ENCODE results near the gene ALDH16A1.
A peak's percentile ranks its signal among the peaks of the same experiment; 100 is the strongest.

ALDH16A1 gene

GRCh38 chr19:49486710-49487276, 33.8 kb downstream of the ALDH16A1 start:
- Histone ChIP-seq H3K27ac (ENCODE audit: low read length) (no peak overlapping the region), H3K4me1 (ENCODE audit: control insufficient read depth in 1 of 2, insufficient read depth in 2 of 2, low read length in 2 of 2) (peaks cover 12 to 19% of the 10 kb centered on the region in 2 donors), H3K4me3 (ENCODE audit: low read depth in 1 of 2, low read length in 2 of 2) (peak overlapping the region in 1 of 2 donors; percentile 16), H3K9me3 (ENCODE audit: control insufficient read depth in 1 of 2, low read length in 2 of 2) (no peaks in the 10 kb centered on the region), H3K36me3 (ENCODE audit: control insufficient read depth in 1 of 2, insufficient read depth in 2 of 2, low read length in 2 of 2) (peaks cover 25 to 37% of the 10 kb centered on the region in 2 donors), H3K27me3 (ENCODE audit: low read depth, low read length) (no peaks in the 10 kb centered on the region)

- Histone ChIP-seq H3K27me3 (ENCODE audit: low read depth, low read length) (no peaks in the 10 kb centered on the region), H3K9me3 (ENCODE audit: control insufficient read depth in 1 of 2, low read length in 2 of 2) (no peaks in the 10 kb centered on the region), H3K4me1 (ENCODE audit: control insufficient read depth in 1 of 2, insufficient read depth in 2 of 2, low read length in 2 of 2) (peaks cover 12 to 19% of the 10 kb centered on the region in 2 donors), H3K4me3 (ENCODE audit: low read depth in 1 of 2, low read length in 2 of 2) (peak within 1 kb of the TSS; percentile 99 to 100), H3K36me3 (ENCODE audit: control insufficient read depth in 1 of 2, insufficient read depth in 2 of 2, low read length in 2 of 2) (peaks cover 31 to 39% of the 10 kb centered on the region in 2 donors), H3K27ac (ENCODE audit: low read length) (peak within 1 kb of the TSS; percentile 98)
These were observed 34.4 kb downstream of the ALDH16A1 start, which contains the start of gene RPL13A for GRCh38 chr19:49487277-49488045. TSS of gene RPL13A (plus strand) at chr19:49487608. CDS start at chr19:49487630, 22 bp downstream.

- H3K4me1 ChIP-seq (ENCODE audit: control insufficient read depth in 1 of 2, insufficient read depth in 2 of 2, low read length in 2 of 2) = peaks cover 12 to 19% of the 10 kb centered on the region in 2 donors
- peak overlapping the region; percentile 99 to 100 for H3K4me3 ChIP-seq (ENCODE audit: low read depth in 1 of 2, low read length in 2 of 2)
- H3K27ac ChIP-seq (ENCODE audit: low read length) = peak overlapping the region; percentile 98
- no peaks in the 10 kb centered on the region for H3K27me3 ChIP-seq (ENCODE audit: low read depth, low read length)
- H3K36me3 ChIP-seq (ENCODE audit: control insufficient read depth in 1 of 2, insufficient read depth in 2 of 2, low read length in 2 of 2) = peaks cover 37 to 47% of the 10 kb centered on the region in 2 donors
- no peaks in the 10 kb centered on the region for H3K9me3 ChIP-seq (ENCODE audit: control insufficient read depth in 1 of 2, low read length in 2 of 2)
These were observed 35.2 kb downstream of the ALDH16A1 start for GRCh38 chr19:49488046-49488862.

DNA sequence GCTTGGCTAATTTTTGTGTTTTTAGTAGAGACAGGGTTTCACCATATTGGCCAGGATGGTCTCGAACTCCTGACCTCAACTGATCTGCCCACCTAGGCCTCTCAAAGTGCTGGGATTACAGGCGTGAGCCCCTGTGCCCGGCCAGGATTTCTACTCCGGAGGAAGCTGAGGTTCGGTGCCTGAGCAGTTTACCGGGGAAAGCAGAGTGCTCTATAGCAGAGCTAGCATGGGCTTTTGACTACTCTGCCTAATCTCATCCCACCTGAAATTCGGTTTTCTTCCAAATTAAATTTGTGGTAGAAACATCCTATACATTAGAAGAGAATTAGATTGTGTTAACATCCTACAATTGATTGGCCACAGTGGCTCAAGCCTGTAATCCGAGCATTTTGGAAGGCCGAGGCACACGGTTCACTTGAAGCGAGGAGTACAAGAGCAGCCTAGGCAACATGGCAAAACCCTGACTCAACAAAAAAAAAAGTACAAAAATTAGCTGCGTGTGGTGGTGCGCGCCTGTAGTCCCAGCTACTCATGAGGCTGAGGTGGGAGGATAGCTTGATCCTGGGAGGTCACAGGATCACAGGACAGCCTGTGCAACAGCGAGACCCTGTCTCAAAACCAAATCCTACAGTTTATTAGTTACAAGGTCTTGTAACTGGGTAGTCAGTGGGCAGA, 36.0 kb downstream of the ALDH16A1 start:
- Histone ChIP-seq H3K36me3 (ENCODE audit: control insufficient read depth in 1 of 2, insufficient read depth in 2 of 2, low read length in 2 of 2) (peaks cover 37 to 48% of the 10 kb centered on the region in 2 donors), H3K27me3 (ENCODE audit: low read depth, low read length) (no peaks in the 10 kb centered on the region), H3K27ac (ENCODE audit: low read length) (peak overlapping the region; percentile 98), H3K4me3 (ENCODE audit: low read depth in 1 of 2, low read length in 2 of 2) (peak overlapping the region; percentile 99 to 100), H3K9me3 (ENCODE audit: control insufficient read depth in 1 of 2, low read length in 2 of 2) (no peaks in the 10 kb centered on the region), H3K4me1 (ENCODE audit: control insufficient read depth in 1 of 2, insufficient read depth in 2 of 2, low read length in 2 of 2) (peaks cover 12 to 19% of the 10 kb centered on the region in 2 donors)

GRCh38 chr19:49489601-49490167, 36.7 kb downstream of the ALDH16A1 start:
- Histone ChIP-seq H3K27me3 (ENCODE audit: low read depth, low read length) (no peaks in the 10 kb centered on the region), H3K36me3 (ENCODE audit: control insufficient read depth in 1 of 2, insufficient read depth in 2 of 2, low read length in 2 of 2) (peaks cover 37 to 48% of the 10 kb centered on the region in 2 donors), H3K4me1 (ENCODE audit: control insufficient read depth in 1 of 2, insufficient read depth in 2 of 2, low read length in 2 of 2) (peaks cover 12 to 19% of the 10 kb centered on the region in 2 donors), H3K4me3 (ENCODE audit: low read depth in 1 of 2, low read length in 2 of 2) (peak overlapping the region; percentile 99 to 100), H3K9me3 (ENCODE audit: control insufficient read depth in 1 of 2, low read length in 2 of 2) (no peaks in the 10 kb centered on the region), H3K27ac (ENCODE audit: low read length) (peak overlapping the region; percentile 98)

GRCh38 chr19:49490287-49491029, 37.4 kb downstream of the ALDH16A1 start:
- Histone ChIP-seq H3K27ac (ENCODE audit: low read length) (peak overlapping the region; percentile 98), H3K36me3 (ENCODE audit: control insufficient read depth in 1 of 2, insufficient read depth in 2 of 2, low read length in 2 of 2) (peaks cover 37 to 48% of the 10 kb centered on the region in 2 donors), H3K9me3 (ENCODE audit: control insufficient read depth in 1 of 2, low read length in 2 of 2) (no peaks in the 10 kb centered on the region), H3K4me3 (ENCODE audit: low read depth in 1 of 2, low read length in 2 of 2) (peak overlapping the region in 1 of 2 donors; percentile 100), H3K27me3 (ENCODE audit: low read depth, low read length) (no peaks in the 10 kb centered on the region), H3K4me1 (ENCODE audit: control insufficient read depth in 1 of 2, insufficient read depth in 2 of 2, low read length in 2 of 2) (peaks cover 12 to 19% of the 10 kb centered on the region in 2 donors)

DNA sequence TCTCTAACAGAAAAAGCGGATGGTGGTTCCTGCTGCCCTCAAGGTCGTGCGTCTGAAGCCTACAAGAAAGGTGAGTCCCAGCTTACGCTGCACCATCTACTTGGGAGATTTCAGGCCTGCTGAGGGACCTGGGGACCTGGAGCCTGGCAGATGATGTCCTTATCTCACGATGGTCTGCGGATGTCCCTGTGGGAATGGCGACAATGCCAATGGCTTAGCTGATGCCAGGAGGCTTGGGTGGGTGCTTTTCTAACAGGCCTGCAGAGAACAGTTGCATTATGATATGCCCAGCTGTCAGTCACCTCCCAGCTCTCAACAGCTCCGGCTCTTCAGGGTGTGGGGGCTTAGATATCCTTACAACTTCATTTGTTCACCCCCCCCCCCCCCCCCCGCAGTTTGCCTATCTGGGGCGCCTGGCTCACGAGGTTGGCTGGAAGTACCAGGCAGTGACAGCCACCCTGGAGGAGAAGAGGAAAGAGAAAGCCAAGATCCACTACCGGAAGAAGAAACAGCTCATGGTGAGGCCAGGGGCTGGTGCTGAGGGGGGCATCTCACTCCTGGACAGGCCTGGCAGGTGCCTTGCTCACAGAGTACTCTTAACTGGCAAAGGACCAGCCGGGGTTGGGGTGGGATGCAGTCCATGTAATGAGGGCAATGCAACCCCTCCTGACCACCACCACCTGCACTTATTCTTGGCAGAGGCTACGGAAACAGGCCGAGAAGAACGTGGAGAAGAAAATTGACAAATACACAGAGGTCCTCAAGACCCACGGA, 38.2 kb downstream of the ALDH16A1 start:
- Histone ChIP-seq H3K4me3 (ENCODE audit: low read depth in 1 of 2, low read length in 2 of 2) (no peak overlapping the region), H3K27ac (ENCODE audit: low read length) (no peak overlapping the region), H3K36me3 (ENCODE audit: control insufficient read depth in 1 of 2, insufficient read depth in 2 of 2, low read length in 2 of 2) (peaks cover 37 to 48% of the 10 kb centered on the region in 2 donors), H3K9me3 (ENCODE audit: control insufficient read depth in 1 of 2, low read length in 2 of 2) (no peaks in the 10 kb centered on the region), H3K4me1 (ENCODE audit: control insufficient read depth in 1 of 2, insufficient read depth in 2 of 2, low read length in 2 of 2) (peaks cover 12 to 19% of the 10 kb centered on the region in 2 donors), H3K27me3 (ENCODE audit: low read depth, low read length) (no peaks in the 10 kb centered on the region)

DNA sequence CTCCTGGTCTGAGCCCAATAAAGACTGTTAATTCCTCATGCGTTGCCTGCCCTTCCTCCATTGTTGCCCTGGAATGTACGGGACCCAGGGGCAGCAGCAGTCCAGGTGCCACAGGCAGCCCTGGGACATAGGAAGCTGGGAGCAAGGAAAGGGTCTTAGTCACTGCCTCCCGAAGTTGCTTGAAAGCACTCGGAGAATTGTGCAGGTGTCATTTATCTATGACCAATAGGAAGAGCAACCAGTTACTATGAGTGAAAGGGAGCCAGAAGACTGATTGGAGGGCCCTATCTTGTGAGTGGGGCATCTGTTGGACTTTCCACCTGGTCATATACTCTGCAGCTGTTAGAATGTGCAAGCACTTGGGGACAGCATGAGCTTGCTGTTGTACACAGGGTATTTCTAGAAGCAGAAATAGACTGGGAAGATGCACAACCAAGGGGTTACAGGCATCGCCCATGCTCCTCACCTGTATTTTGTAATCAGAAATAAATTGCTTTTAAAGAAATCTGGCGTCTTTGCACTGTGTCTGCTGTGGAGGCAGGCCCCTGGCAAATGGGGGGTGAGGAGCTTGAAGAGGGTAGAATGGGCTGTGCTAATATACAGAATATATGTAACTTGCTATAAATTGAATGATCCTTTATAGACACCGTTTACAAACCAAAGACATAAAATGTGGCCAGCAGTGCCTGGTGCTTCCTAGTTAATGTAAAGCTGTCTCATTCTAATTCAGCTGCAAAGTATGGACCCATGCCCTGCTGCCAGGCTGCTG, 39.0 kb downstream of the ALDH16A1 start:
- H3K27ac ChIP-seq (ENCODE audit: low read length) = no peak overlapping the region
- peaks cover 37 to 48% of the 10 kb centered on the region in 2 donors for H3K36me3 ChIP-seq (ENCODE audit: control insufficient read depth in 1 of 2, insufficient read depth in 2 of 2, low read length in 2 of 2)
- H3K27me3 ChIP-seq (ENCODE audit: low read depth, low read length) = no peaks in the 10 kb centered on the region
- H3K4me1 ChIP-seq (ENCODE audit: control insufficient read depth in 1 of 2, insufficient read depth in 2 of 2, low read length in 2 of 2) = peaks cover 12 to 22% of the 10 kb centered on the region in 2 donors
- no peak overlapping the region for H3K4me3 ChIP-seq (ENCODE audit: low read depth in 1 of 2, low read length in 2 of 2)
- no peaks in the 10 kb centered on the region for H3K9me3 ChIP-seq (ENCODE audit: control insufficient read depth in 1 of 2, low read length in 2 of 2)
